Hematopoietic multipotent progenitor cell treated with erythropoietin and hydrocortisone succinate and interleukin-3 and kit ligand, for 15 days (in vitro differentiated cells): ENCODE data around the gene ZC2HC1C.
"Not testable (repeated sequence)": the region's sequence is repeated elsewhere in the genome, so short reads cannot be mapped to it uniquely, and the experiment has no call there.

ENCODE experiments used
- DNase-seq: peaks from one replicate; pipeline ENCODE4 v3.0.0-alpha.2; 2015; ENCODE audit warnings: low spot score

ZC2HC1C gene

GRCh38 chr14:75054421-75054820, 15.0 kb upstream of the ZC2HC1C start:
- no peak for DNase-seq

- DNase-seq: no peak
Measured at GRCh38 chr14:75059642-75060041, 9.8 kb upstream of the ZC2HC1C start.

GRCh38 chr14:75060420-75060819, 9.0 kb upstream of the ZC2HC1C start:
- DNase-seq: no peak

- DNase-seq: no peak
Measured at GRCh38 chr14:75063013-75063412, 6.4 kb upstream of the ZC2HC1C start.

GRCh38 chr14:75063491-75064204, 5.8 kb upstream of the ZC2HC1C start, which contains the start of gene ACYP1:
TSS of gene ACYP1 (minus strand) at chr14:75064024. CDS start at chr14:75063553, 471 bp downstream.
- peak; percentile 90 for DNase-seq

- no peak for DNase-seq
Measured at GRCh38 chr14:75064205-75064567, 5.3 kb upstream of the ZC2HC1C start.

GRCh38 chr14:75066691-75067090, 2.8 kb upstream of the ZC2HC1C start:
- no peak for DNase-seq

- DNase-seq: no peak
Measured at GRCh38 chr14:75067212-75067611, 2.2 kb upstream of the ZC2HC1C start.

GRCh38 chr14:75067765-75068164, 1.7 kb upstream of the ZC2HC1C start:
- not testable (repeated sequence) for DNase-seq

GRCh38 chr14:75068294-75069120, 934 bp upstream of the ZC2HC1C start:
- DNase-seq: no peak

GRCh38 chr14:75069811-75070145, 337 bp downstream of the ZC2HC1C start:
- no peak for DNase-seq

- no peak for DNase-seq
Measured at GRCh38 chr14:75070383-75070782, 942 bp downstream of the ZC2HC1C start.

GRCh38 chr14:75077794-75078193, 8.4 kb downstream of the ZC2HC1C start:
- no peak for DNase-seq

GRCh38 chr14:75079521-75079920, 10.1 kb downstream of the ZC2HC1C start:
- DNase-seq: no peak

- DNase-seq: no peak
Measured at GRCh38 chr14:75081660-75082229, 12.3 kb downstream of the ZC2HC1C start.

GRCh38 chr14:75083271-75083670, 13.8 kb downstream of the ZC2HC1C start:
- no peak for DNase-seq

GRCh38 chr14:75084513-75084912, 15.1 kb downstream of the ZC2HC1C start:
- DNase-seq: no peak

GRCh38 chr14:75088153-75088552, 18.7 kb downstream of the ZC2HC1C start:
- no peak for DNase-seq

- peak; percentile 77 for DNase-seq
Measured at GRCh38 chr14:75088566-75089373, 19.3 kb downstream of the ZC2HC1C start.

GRCh38 chr14:75090353-75090752, 20.9 kb downstream of the ZC2HC1C start:
- DNase-seq: no peak

- no peak for DNase-seq
Measured at GRCh38 chr14:75091251-75091650, 21.8 kb downstream of the ZC2HC1C start.

- no peak for DNase-seq
Measured at GRCh38 chr14:75092698-75093097, 23.3 kb downstream of the ZC2HC1C start.
